ENCODE data around the gene CASK.

GRCh38 chrX:41923211-41923977, at the start of gene CASK:
- TF ChIP-seq MTA3 (CRISPR knock-in tag; IDR thresholded peaks at IDR 0.05) (no peak), ZZZ3 (CRISPR knock-in tag; IDR thresholded peaks at IDR 0.05; ENCODE audit: borderline replicate concordance) (no peak)

Measured in HepG2 (cell line).